HG02938 (cell line): ENCODE data around the gene CLEC16A.

Experiments
- ATAC-seq: cut with Tn5 transposase; IDR thresholded peaks from one replicate; pipeline ENCODE4 v1.9.1; 2021; ENCODE audit warnings: mild to moderate bottlenecking, moderate library complexity; ENCODE audit not compliant: unreplicated experiment

CLEC16A gene

GRCh38 chr16:11034481-11034931 is 90.1 kb downstream of the CLEC16A start:
- ATAC-seq: no peak

- no peak for ATAC-seq
These were observed 90.7 kb downstream of the CLEC16A start for GRCh38 chr16:11035096-11035495.

- ATAC-seq: no peak
These were observed 91.7 kb downstream of the CLEC16A start for GRCh38 chr16:11036040-11036439.

- ATAC-seq: no peak
These were observed 92.6 kb downstream of the CLEC16A start for GRCh38 chr16:11036868-11037410.

- no peak for ATAC-seq
These were observed 93.9 kb downstream of the CLEC16A start for GRCh38 chr16:11038305-11038704.

GRCh38 chr16:11038777-11039176 is 94.4 kb downstream of the CLEC16A start:
- no peak for ATAC-seq

GRCh38 chr16:11039726-11040125 is 95.4 kb downstream of the CLEC16A start:
- ATAC-seq: no peak

GRCh38 chr16:11042191-11042590 is 97.8 kb downstream of the CLEC16A start:
- no peak for ATAC-seq

- no peak for ATAC-seq
These were observed 101.1 kb downstream of the CLEC16A start for GRCh38 chr16:11045441-11045840.

- no peak for ATAC-seq
These were observed 101.5 kb downstream of the CLEC16A start for GRCh38 chr16:11045846-11046245.

GRCh38 chr16:11046382-11046931 is 102.1 kb downstream of the CLEC16A start:
- no peak for ATAC-seq

- ATAC-seq: no peak
These were observed 102.7 kb downstream of the CLEC16A start for GRCh38 chr16:11047057-11047456.

- ATAC-seq: no peak
These were observed 103.8 kb downstream of the CLEC16A start for GRCh38 chr16:11047939-11048800.

GRCh38 chr16:11049396-11050059 is 105.2 kb downstream of the CLEC16A start:
- no peak for ATAC-seq

- ATAC-seq: no peak
These were observed 106.2 kb downstream of the CLEC16A start for GRCh38 chr16:11050536-11050935.

GRCh38 chr16:11050944-11051343 is 106.6 kb downstream of the CLEC16A start:
- no peak for ATAC-seq

GRCh38 chr16:11051430-11051829 is 107.1 kb downstream of the CLEC16A start:
- no peak for ATAC-seq

- peak; percentile 76 for ATAC-seq
These were observed 107.8 kb downstream of the CLEC16A start for GRCh38 chr16:11051879-11052808.

- ATAC-seq: no peak
These were observed 109.6 kb downstream of the CLEC16A start for GRCh38 chr16:11053916-11054460.
